ENCODE data around the gene COL18A1.

COL18A1 gene

GRCh38 chr21:45507888-45508508, 103.0 kb downstream of the COL18A1 start:
- DNase-seq (ENCODE audit: low spot score), result no peak

- DNase-seq (ENCODE audit: low spot score), result no peak
Observed at GRCh38 chr21:45508607-45509565, 103.9 kb downstream of the COL18A1 start.

- DNase-seq (ENCODE audit: low spot score), result no peak
Observed at GRCh38 chr21:45509566-45510465, 104.9 kb downstream of the COL18A1 start.

DNA sequence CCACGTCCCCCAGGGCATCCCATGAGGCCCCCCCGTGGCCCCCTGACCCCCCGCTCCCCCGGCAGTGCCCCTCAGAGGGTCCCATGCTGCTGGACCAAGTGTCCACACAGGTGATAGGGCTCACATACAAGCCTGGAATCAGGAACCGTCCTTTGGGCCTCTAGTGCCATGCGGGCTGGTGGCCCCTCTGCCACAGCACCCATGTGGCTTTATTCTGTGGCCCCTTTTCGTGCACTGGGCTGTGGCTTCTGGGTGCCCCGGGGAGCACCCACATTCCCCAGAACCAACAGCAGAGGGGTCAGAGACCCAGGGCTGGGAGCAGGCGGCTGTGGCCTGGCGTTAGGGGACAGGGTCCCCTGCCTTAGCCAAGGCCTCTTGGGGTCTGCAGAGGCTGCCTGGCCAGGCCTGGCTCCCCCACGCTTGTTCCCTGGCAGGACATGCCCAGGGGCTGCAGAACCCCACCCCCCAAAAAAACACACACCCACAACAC, 105.5 kb downstream of the COL18A1 start:
- no peak for DNase-seq (ENCODE audit: low spot score)

DNA sequence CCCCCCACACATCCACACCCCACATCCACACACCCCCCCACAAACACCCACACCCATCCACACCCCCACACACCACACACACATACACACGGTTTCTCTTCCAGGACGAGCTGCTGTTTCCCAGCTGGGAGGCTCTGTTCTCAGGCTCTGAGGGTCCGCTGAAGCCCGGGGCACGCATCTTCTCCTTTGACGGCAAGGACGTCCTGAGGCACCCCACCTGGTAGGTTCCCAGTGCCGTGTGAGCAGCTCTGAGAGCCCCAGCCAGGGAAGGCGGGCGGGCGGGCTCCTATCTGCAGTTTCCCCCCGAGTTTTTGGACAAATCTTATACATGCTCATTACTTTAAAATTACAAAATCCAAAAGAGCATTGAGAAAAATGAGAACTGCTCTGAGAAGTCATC, 106.0 kb downstream of the COL18A1 start:
- no peak for DNase-seq (ENCODE audit: low spot score)

DNA sequence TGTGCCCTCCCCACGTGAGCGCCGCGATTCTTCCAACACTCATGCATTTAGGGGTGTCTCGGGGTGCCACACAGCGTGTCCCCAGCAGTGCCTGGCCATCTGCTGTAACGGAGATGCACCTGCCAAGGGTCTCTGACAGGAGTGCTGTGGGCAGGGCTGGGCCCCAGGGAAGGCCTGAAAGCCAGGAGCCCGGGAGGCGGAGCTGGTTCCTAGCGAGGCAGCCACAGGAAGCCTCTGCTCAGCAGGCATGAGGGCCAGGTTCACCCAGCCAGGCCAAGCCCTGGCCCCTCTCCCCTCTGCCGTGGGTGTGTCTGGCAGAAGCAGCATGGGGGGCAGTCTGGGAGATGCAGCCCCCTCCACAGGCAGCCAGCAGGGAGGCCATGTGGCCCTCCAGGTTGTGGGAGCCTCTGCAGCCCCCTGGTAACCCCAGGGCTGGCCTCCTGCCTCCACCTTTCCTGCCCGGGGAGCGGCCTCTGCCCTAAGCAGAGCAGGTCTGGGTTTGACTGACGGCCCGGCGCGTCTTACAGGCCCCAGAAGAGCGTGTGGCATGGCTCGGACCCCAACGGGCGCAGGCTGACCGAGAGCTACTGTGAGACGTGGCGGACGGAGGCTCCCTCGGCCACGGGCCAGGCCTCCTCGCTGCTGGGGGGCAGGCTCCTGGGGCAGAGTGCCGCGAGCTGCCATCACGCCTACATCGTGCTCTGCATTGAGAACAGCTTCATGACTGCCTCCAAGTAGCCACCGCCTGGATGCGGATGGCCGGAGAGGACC, 106.9 kb downstream of the COL18A1 start:
- no peak for DNase-seq (ENCODE audit: low spot score)

DNA sequence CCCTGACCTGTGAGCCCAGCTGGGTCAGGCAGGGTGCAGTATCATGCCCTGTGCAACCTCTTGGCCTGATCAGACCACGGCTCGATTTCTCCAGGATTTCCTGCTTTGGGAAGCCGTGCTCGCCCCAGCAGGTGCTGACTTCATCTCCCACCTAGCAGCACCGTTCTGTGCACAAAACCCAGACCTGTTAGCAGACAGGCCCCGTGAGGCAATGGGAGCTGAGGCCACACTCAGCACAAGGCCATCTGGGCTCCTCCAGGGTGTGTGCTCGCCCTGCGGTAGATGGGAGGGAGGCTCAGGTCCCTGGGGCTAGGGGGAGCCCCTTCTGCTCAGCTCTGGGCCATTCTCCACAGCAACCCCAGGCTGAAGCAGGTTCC, 107.6 kb downstream of the COL18A1 start:
- no peak for DNase-seq (ENCODE audit: low spot score)

DNA sequence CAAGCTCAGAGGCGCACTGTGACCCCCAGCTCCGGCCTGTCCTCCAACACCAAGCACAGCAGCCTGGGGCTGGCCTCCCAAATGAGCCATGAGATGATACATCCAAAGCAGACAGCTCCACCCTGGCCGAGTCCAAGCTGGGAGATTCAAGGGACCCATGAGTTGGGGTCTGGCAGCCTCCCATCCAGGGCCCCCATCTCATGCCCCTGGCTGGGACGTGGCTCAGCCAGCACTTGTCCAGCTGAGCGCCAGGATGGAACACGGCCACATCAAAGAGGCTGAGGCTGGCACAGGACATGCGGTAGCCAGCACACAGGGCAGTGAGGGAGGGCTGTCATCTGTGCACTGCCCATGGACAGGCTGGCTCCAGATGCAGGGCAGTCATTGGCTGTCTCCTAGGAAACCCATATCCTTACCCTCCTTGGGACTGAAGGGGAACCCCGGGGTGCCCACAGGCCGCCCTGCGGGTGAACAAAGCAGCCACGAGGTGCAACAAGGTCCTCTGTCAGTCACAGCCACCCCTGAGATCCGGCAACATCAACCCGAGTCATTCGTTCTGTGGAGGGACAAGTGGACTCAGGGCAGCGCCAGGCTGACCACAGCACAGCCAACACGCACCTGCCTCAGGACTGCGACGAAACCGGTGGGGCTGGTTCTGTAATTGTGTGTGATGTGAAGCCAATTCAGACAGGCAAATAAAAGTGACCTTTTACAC, 108.2 kb downstream of the COL18A1 start:
- no peak for DNase-seq (ENCODE audit: low spot score)

GRCh38 chr21:45513741-45514310, 108.9 kb downstream of the COL18A1 start:
- no peak for DNase-seq (ENCODE audit: low spot score)

- no peak for DNase-seq (ENCODE audit: low spot score)
Observed at GRCh38 chr21:45514311-45515021, 109.5 kb downstream of the COL18A1 start.

DNA sequence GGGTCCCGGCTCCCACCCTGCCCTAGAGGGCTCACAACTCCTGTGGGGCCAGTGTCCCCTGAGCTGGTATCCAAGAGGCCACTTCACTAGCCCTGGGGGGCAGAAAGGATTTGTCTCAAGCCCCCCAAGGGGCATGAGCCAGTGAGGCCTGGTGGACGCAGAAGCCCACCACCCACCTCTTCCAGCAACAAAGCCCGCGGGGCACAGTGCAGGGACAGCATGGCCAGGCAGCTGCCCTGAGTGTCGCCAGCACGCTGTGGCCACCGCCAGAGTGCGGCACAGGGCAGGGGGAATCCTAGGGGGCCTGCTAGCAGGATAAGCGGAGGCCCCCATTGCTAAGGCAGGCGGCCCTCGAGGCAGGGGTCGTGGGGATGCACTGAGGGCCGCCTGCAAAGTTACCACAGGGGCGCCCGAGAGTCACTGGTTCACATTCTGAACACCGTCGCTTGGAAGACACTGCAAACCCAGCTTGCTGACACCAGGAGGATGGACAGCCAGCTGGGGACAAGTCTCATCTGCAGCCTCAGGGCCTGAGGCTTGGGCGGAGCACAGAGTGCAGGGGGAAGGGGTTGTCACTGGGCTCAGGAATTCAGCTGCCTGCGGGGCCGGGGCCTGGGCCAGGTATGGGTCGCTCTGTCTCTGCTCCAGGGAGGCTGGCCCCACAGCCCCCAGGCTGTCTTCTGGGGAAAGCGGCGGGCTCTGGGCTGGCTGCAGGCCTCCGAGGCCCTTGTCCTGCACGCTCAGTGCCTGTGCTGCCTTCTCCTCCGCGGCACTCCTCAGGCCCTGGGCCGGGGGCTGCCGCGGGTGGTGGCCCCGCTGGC, 110.5 kb downstream of the COL18A1 start:
- DNase-seq (ENCODE audit: low spot score), result no peak

- no peak for DNase-seq (ENCODE audit: low spot score)
Observed at GRCh38 chr21:45516071-45516670, 111.2 kb downstream of the COL18A1 start.

GRCh38 chr21:45516671-45517151, 111.7 kb downstream of the COL18A1 start:
- no peak for DNase-seq (ENCODE audit: low spot score)

GRCh38 chr21:45517249-45518065, 112.5 kb downstream of the COL18A1 start:
- DNase-seq (ENCODE audit: low spot score), result no peak

GRCh38 chr21:45518742-45519141, 113.8 kb downstream of the COL18A1 start:
- no peak for DNase-seq (ENCODE audit: low spot score)

- no peak for DNase-seq (ENCODE audit: low spot score)
Observed at GRCh38 chr21:45519182-45519581, 114.2 kb downstream of the COL18A1 start.

- no peak for DNase-seq (ENCODE audit: low spot score)
Observed at GRCh38 chr21:45521241-45521640, 116.3 kb downstream of the COL18A1 start.

Data from LoVo (cell line).